Measurements from ENCODE around the gene KIF5A.

Gene KIF5A

GRCh38 chr12:57520053-57520818, 29.6 kb upstream of the KIF5A start, which contains the start of gene DDIT3:
Gene DDIT3, minus strand, starts transcription at chr12:57520514. Its CDS starts 3,108 bp downstream, at chr12:57517406.
- DNase-seq: peak; percentile 100

GRCh38 chr12:57521525-57522010, 28.3 kb upstream of the KIF5A start:
- DNase-seq: peak; percentile 95

GRCh38 chr12:57522011-57522886, 27.6 kb upstream of the KIF5A start, which contains the start of gene MBD6:
Gene MBD6, plus strand, starts transcription at chr12:57522824. Its CDS starts 1,480 bp downstream, at chr12:57524304.
- peak; percentile 96 for DNase-seq

GRCh38 chr12:57522887-57523705, 26.7 kb upstream of the KIF5A start:
- DNase-seq: peak; percentile 90

GRCh38 chr12:57523706-57524614, 25.9 kb upstream of the KIF5A start:
- no peak for DNase-seq

GRCh38 chr12:57524814-57525614, 24.8 kb upstream of the KIF5A start:
- DNase-seq: no peak

GRCh38 chr12:57525615-57526383, 24.0 kb upstream of the KIF5A start:
- no peak for DNase-seq

- no peak for DNase-seq
Observed at GRCh38 chr12:57526477-57527126, 23.2 kb upstream of the KIF5A start.

GRCh38 chr12:57527184-57527583, 22.7 kb upstream of the KIF5A start:
- no peak for DNase-seq

GRCh38 chr12:57528176-57528575, 21.7 kb upstream of the KIF5A start:
- no peak for DNase-seq

GRCh38 chr12:57528831-57529555, 20.9 kb upstream of the KIF5A start:
- no peak for DNase-seq

- no peak for DNase-seq
Observed at GRCh38 chr12:57529831-57530230, 20.0 kb upstream of the KIF5A start.

- DNase-seq: no peak
Observed at GRCh38 chr12:57530396-57531142, 19.3 kb upstream of the KIF5A start.

- no peak for DNase-seq
Observed at GRCh38 chr12:57531836-57532235, 18.0 kb upstream of the KIF5A start.

- no peak for DNase-seq
Observed at GRCh38 chr12:57533108-57533507, 16.7 kb upstream of the KIF5A start.

- no peak for DNase-seq
Observed at GRCh38 chr12:57534250-57534649, 15.6 kb upstream of the KIF5A start.

GRCh38 chr12:57534991-57535543, 14.8 kb upstream of the KIF5A start:
- no peak for DNase-seq

Measured in islet precursor cell (in vitro differentiated cells).